Activated T-cell treated with anti-CD3 and anti-CD28 coated beads, Interleukin-2, amount 50 U/mL, for 48 hours (primary cell): Measurements from ENCODE around the gene WDFY2.

Source experiments
- DNase-seq, 2 experiments: peaks; one replicate each; pipeline ENCODE4 v3.0.0-alpha.2; 2020

Gene WDFY2

DNA sequence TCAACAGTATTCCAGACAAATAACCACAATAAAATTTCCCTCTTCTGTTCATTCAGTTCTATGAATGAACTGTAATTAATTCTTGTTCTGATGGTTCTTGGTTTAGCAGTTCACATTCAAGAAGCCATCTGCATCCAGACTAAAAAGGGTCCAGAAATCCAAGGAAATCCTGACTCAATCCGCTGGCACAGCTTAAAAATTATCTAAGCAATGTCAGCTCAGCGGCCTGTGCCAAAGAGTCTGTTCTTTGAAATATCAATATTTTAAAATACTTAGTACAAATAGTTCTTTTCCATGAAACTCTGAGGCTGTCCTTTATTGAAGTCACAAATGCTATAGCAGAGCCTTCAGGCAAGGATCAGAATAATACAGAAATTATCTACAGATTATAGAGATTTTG, 162.5 kb downstream of the WDFY2 start:
- no peak for DNase-seq

DNA sequence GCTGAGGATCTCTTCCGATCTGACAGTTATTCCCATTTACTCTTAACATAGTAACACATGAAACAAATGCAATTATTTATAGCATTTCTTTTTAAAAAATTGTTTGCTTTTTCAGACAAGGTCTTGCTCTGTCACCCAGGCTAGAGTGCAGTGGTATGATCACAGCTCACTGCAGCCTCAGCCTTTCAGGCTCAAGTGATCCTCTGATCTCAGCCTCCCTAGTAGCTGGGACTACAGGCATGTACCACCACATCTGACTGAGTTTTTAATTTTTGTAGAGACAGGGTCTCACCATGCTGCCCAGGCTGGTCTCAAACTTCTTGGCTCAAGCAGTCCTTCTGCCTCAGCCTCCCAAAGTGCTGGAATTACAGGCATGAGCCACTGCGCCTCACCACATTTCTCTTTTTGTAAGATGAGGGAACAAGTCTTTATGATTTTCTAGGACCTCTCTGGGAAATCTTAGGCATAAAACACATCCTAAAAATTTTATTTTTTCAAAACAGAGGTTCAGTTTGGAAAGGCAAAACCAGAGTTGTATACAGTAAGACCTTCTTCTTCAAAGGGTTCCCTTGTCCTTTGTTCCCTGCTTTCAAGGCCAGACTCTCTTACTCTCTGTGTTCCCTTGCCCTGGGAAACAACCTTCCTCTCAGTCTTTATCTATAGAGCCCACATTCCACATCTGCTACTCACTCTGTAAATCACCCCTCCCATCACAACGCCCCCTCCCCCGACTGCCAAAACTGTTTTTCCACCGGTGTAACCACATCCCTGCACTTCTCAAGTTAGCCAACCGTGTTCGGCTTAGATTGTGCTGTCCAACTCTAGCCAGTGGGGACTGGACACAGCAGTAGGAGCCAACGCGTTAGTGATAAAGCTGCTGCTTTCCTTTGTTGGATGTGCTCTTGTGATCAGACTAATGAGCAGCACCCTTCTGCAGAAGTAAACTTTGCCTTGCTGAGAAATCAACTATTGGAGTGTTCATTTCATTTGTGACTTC, 163.5 kb downstream of the WDFY2 start:
- DNase-seq: no peak

DNA sequence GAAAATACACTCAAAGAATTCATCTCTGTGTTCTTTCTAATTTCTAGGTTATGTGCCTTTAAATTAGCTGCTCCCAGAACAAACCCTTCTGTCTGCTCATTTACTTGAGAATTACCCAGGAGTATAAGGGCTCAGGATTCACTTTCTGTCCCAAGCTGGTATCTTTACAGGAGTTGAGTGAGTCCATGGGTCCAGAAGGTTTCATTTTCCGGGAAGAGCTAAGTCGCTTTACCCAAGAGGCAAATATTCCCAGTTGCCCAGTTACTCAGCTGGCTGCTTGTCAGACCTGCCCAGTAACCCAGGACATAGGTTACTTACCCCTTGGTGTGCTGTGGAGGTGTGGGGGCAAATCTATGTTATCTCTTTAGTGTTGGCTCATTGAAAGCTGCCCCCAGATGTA, 172.4 kb downstream of the WDFY2 start:
- no peak for DNase-seq

DNA sequence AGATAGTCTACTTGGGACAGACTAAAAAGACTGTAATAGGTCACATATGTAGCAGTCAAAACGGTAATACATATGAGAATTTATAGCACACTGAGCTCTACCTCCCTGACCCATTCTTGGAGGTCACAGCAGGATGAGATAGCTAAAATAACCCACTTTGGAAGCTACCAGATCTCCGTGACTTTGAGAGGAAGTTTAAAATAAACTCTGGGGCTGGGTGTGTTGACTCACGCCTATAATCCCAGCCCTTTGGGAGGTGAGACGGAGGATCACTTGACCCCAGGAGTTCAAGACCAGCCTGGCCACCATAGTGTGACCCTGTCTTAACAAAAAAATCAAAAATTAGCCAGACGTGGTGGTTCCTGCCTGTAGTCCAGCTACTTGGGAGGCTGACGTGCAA, 174.4 kb downstream of the WDFY2 start:
- no peak for DNase-seq

DNA sequence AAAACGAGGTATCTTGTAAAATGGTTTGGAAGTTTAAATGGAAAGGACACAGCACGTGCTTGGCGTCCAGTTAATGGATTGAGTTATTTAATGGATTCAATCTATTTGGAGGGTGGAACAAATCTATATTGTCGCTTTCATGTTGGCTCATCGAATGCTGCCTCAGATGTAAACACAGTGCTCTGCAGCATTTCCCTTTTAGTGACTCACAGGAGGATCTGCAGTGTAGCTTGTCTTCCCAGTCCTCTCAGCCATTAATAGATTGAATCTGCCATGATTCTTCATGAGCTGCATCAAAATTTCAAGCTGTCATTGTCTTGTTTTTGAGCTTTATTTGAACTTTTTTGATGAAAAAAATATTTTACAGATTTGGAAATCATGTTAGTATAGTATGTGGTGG, 175.0 kb downstream of the WDFY2 start:
- no peak for DNase-seq

DNA sequence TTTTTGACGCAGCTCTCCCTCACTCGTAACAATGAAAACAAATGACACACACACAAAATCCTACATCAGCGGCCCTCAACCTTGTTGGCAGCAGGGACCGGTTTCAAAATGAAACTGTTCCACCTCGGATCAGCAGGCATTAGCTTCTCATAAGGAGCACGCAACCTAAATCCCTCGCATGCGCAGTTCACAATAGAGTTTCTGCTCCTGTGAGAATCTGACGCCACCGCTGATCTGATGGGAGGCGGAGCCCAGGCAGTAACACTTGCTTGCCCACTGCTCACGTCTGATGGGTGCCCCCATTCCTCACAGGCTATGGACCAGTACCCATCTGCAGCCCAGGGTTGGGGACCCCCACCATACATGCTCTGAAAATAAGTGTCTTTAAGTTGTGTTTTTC, 176.3 kb downstream of the WDFY2 start:
- no peak for DNase-seq

DNA sequence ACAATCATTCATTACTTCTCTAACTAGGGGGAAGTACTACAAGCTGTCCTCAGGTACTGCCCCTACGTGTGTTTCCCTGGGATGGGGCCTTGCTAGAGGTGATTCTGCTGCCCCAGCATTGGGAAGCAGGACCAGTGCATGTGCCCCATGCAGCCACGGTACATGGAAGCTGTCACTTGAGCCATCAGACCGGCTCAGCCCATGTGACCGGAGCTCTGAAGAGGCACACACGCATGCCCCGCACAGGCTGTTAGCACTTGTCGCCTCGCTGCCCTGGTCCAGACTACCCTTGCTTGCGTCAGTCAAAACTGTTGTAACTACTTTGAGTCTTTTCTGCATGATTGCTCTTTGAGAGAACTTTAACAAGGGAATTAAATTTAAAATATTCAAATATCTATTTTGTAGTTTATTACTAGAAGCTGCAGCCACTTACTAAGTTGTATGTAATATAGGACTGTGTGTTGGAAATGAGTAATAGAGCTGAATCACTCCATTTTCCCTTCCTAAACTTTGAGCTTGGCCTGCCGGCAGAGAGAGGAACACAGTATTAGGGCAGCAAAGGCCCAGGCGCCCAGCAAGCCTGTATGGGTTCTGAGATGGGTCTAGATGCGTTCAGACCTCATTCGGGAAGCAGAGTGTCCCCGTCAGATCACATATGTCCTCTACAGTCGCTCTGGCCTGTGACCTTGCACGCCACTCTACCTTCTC, 177.5 kb downstream of the WDFY2 start:
- no peak for DNase-seq

DNA sequence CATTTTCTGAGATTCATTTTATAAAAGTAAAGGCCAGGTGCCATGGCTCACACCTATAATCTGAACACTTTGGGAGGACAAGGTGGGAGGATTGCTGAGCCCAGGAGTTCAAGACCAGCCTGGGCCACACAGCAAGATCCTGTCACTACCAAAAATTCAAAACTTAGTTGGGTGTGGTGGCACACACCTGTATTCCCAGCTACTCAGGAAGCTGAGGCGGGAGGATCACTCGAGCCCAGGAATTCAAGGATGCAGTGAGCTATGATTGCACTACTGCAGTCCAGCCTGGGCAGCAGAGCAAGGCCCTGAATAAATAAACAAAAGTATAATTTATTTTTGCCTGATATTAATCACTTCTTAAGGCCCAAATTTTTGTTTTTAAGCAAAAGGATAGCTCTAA, 179.2 kb downstream of the WDFY2 start:
- no peak for DNase-seq

DNA sequence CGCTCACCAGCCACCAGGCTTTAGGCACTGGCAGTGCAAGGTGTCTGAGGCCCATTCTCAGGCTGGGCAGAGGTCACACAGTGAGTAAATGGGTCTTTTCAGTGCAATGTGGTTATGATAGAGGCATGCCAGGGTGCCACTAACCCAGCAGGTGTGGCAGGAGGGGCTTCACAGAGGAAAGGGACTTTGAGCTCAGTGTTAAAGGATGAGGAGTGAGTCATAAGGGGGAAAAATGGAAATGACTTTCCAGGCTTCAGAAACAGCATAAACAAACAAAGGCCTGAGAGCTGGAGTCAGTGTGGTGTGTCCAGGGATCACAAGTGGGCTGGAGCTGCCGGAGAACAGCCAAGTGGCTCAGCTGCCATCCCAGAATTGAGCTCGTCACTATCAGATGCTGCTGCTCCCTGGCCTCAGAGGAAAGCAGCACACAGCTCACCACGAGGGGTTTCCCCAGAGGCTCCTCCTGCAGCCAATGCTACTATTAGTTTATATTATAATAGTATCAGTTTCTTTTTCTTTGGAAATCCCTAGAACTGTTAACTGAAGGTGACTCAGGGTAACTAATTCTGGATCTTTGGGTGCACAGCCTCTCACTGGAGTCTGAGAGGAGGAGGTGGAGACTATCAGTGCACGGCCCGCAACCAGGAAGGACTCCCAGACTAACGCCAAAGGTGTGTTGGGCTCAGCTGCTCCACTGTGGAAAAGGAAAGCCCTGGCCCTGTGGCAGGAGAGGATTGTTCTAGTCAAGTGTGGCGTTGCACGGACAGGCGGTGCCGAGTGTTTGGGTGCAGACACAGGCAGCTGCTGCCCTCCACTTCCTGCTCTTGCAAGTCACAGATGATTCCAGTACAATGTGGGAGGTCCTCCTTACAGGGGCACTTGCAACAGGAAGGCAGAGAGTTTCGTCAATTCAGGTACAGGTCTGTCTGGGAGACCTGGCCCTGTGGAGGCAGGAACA, 180.2 kb downstream of the WDFY2 start:
- DNase-seq: peak; percentile 72 to 78

DNA sequence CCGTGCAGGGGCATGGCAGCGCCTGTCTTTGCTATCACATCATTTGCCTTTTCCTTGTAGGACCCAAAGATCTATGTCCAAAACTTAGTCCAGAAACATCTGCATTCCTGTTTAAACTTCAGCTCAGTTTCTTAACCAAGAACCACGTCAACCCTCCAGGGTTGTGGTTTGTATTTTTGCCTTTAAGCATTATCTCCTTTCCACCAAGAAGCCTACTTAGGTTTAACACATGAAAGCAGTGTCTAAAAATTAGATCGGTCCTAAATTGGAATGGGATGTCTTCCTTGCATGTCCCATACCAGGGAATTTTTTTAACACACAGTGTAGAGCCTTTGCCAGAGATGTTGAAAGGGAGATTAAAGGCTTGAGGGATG, 180.9 kb downstream of the WDFY2 start:
- DNase-seq: no peak

DNA sequence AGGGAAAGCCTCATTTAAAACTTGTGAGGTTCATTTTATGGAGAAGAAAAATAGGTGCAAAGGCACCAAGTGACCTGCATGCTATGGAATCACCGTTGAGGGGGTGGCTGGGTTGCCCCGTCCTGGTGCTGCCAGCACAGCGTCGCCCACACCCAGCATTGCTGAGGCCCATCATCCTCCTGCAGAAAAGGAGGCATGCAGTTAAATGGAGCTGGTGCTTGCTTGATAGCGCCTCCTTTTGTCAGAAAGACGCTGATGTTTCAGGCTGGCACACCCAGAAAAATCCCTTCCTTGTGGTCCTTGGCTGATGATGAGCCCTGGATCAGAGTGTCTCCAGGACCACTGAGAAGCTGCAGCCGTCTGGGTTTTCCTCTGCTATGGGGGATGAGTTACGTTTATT, 182.8 kb downstream of the WDFY2 start:
- DNase-seq: no peak

DNA sequence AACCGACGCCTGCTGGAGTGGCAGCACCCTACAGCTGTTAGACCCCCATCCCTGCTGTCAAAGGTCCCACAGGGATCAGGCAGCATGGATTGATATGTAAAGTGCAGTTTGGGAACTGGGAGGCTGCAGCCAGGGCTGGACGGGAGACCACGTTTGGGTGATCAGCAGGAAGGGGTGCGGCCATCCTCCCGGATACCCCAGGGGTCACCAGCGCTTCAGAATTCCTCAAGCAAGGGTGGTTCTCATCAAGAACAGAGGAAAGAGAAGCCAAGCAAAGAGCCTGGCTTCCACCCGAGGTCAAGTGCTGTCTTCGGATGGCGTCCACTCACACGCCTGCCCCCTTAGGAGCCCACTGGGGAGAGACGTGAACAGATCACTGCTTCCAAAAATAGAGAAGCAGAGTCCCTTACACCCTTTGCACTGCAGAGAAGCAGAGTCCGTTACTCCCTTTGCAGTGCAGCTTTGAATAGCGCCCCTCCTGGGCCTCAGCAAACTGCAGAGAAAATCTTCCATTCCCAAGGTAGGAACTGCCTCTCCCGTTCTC, 184.2 kb downstream of the WDFY2 start:
- DNase-seq: no peak

DNA sequence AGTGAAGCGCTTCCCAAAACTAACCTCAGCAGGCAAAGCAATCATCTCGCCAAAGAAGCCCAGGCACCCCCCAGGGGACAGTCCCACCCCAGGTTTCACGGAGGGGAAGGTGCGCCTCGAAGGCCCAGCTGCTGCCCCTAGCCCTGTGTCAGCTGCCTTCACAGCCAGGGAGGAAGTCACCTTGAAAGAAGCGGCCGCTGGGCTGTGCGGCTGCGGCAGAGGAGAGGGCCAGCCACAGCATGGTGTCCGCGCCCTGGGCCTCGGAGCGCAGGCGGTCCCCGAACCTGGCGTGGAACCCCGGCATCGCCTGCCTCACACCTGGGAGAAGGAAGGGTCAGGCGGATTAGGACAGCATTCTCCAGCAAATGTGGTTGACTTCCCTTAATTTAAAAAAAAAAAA, 184.7 kb downstream of the WDFY2 start:
- no peak for DNase-seq

DNA sequence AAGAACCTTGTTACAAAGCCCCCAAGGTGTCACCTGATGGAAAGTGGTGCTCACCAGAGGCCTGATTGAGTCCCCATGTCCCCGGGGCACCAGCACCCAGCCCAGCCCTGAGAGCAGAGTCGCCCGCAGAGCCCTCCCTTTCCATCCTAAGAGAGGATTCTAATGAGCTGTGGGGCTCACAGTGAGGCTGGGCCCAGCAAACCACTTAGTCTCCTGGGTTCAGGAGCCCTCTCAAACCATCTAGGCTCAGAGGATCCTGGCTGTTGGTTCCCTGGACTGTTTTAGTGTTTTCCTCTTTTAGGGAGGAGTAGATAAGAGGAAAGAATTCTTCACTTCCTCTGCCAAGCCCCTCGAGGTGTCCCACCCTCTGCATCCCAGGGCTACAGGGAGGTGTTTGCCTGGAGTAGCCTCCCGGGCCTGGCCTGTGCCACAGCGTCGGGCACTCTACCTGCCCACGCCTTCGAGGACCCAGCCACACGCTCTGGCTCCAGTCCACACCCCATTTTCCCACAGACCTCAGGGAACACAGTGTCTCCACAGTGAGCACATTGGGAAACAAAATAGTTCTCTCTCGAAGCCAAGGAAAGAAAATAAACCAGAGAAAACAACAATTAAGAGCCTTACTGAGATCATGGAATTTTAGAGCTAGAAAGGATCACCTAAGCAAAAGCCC, 185.3 kb downstream of the WDFY2 start:
- no peak for DNase-seq

DNA sequence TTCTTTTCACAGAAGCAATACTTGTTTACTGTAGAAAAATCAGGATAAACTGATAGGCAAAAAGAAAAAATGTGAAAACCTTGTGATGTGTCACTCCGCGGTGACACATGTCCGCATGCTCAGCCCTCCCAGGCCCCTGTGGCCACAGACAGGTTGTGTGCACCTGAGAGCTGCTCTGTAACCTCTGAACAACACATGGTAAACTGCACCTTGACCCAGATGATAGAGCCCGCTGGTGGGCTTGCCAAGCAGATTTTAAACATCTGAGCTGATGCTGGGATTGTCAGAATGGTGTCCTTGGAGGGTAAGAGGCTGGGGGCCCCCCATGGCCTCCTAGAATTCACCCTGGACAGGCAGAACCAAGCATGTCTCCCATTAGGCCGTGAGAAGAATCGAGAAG, 185.9 kb downstream of the WDFY2 start:
- no peak for DNase-seq

DNA sequence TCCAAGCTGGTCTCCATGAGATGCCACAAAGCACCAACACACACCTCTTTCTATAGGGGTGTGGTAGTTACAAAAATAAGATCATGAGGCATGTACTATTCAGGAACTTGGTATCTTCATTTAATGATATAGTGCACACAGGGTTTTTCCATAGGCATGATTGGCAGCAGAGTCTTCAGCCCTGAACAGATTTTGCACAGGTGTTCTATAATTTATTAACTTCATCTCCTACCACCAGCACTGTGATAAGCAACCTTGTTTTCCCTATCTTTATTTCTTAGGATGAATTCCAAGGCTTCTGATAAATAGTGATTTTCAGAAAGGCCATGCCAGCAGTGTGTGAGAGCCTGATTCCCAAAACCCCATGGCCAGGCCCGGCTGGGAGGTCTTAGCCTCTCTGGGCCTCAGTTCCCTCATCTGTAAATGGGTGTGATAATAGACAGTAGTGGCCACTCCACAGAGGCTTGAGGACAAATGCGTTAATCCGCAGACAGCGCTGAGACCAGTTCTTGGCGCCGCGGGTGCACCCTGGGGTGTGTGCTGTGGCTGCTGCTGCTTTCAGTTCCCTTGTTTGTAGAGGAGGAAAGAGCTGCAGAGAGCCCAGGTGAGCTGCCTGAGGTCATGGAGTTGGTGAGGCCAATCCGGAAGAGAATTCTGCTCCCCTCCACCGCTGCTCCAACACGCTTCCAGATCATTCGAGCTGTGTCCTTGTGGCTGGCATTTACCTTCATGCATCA, 186.6 kb downstream of the WDFY2 start:
- no peak for DNase-seq

DNA sequence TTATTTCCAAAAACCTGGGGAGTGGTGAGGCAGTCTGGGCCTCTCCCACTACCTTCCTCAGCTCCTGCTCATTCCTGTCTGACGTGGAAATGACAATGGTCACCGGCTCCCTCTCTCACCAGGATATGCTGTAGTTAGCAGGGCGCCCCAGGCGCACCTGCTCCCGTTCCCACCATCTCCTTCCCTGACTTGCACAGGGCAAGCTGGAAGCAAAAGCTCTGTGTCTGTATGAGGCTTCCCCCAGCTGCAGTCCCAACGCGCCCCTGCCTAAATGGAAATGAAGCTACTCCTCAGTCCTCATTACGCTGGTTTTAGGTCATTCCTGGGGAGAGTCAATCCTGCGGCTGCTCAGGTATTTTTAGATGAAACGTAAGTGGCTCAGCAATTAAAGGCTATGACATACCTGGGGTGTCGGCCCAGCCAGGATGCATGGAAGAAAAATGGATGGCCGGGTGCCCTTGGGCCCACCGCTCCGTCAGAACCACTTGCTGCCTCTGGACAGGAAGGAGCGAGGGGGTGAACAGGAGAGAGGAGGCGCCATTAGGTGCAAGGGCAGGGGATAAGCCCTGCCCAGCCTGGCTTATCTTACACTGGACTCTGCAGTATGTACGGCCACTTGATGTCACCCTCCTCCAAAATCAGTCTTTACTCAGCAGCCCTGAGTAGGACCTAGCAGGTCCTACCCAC, 187.3 kb downstream of the WDFY2 start:
- no peak for DNase-seq

DNA sequence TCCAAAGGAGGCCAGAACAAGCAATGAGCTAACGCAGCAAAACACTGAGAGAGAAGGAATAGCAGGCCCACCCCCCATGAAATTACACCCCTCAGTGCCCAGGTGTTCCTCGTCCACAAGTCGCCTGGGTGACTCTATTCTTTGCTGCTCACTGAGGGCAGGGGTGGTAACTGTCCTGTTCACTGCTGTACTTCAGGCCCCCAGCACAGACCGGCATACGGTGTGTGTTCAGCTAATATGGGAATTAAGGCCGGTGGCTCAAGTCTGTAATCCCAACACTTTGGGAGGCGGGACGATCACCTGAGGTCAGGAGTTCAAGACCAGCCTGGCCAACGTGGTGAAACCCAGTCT, 187.8 kb downstream of the WDFY2 start:
- no peak for DNase-seq

DNA sequence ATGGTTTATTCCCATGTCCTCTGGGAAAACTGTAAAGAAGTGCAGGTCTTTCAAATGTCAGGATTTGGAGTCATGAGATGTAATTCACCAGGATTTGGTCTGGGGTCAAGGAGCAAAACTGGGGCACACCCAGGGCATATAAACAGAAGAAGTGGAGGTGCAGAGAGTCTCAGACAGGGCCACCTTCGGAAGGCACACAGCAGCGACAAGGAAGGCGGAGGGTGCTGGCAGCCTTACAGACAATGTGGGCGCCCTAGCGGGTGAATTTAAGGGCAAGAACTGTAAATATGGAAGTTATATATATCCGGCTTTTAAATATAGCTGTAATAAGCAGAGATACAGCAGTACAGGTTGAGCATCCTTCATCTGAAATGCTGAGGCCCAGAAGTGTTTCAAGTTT, 188.5 kb downstream of the WDFY2 start:
- no peak for DNase-seq

DNA sequence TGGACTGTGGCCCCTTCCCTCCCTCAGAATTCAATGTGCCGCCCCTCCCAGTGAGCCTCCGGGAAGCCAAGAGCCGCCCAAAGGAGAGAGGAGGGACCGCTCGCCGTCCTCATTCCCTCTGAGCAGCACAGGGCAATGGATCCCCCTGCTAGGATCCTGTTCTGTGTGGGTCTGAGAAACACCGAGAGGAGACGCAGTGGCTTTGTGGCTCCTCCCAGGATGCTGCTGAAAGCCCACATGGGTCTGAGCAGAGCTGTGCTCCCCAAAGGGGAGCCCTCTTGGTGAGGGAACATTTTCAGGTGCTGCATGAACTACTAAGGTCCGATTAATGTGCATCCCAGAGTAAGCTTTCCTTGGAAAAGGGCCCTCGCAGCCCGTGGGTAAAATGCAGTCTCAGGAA, 189.3 kb downstream of the WDFY2 start:
- DNase-seq: no peak

DNA sequence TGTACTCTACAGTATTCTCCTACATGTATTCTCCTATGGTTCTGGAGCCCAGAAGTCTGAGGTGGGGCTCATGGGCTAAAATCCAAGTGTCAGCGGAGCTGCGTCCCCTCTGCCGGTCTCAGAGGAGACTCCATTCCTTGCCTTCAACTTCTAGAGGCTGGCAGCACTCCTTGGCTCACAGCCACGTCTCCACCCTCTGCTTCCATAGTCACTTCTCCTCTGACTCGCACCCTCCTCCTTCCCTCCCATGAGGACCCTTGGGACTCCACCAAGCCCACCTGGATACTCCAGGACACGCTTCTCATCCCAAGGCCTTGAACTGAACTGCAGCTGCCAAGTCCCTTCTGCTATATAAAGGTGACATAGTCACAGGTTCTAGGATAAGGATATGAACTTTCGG, 191.9 kb downstream of the WDFY2 start:
- no peak for DNase-seq
